Hepatocyte (in vitro differentiated cells): ENCODE results near the gene ATP5MG. TPM values are rescaled to one million over a fixed set of nuclear protein-coding genes. Genes with fewer than 3 reads are reported as not detected.

Source experiments
- DNase-seq: peaks from one replicate; pipeline ENCODE4 v3.0.0-alpha.2; 2016; ENCODE audit warnings: low spot score
- H2AFZ ChIP-seq: fragments of 200-600 bp; sonication (generic); 2 replicates; pipeline ENCODE4 v1.6.0; 2016; ENCODE audit warnings: antibody characterized with exemption, mild to moderate bottlenecking
- H3K27ac ChIP-seq: fragments of 200-600 bp; sonication (generic); 2 replicates; pipeline ENCODE4 v1.5.1; 2016; ENCODE audit warnings: mild to moderate bottlenecking
- H3K27me3 ChIP-seq: fragments of 200-600 bp; sonication (generic); 2 replicates; pipeline ENCODE4 v1.6.1; 2016
- H3K36me3 ChIP-seq: fragments of 200-600 bp; sonication (generic); replicated peaks from 2 replicates; pipeline ENCODE4 v1.5.1; 2016; ENCODE audit warnings: low read depth; ENCODE audit not compliant: insufficient read depth
- H3K4me1 ChIP-seq: fragments of 200-600 bp; sonication (generic); 2 replicates; pipeline ENCODE4 v1.5.1; 2016; ENCODE audit warnings: mild to moderate bottlenecking, moderate library complexity; ENCODE audit not compliant: insufficient read depth
- H3K4me2 ChIP-seq: fragments of 200-600 bp; sonication (generic); 2 replicates; pipeline ENCODE4 v1.6.0; 2016
- H3K4me3 ChIP-seq: fragments of 200-600 bp; sonication (generic); 2 replicates; pipeline ENCODE4 v1.5.1; 2016; ENCODE audit warnings: mild to moderate bottlenecking
- H3K79me2 ChIP-seq: fragments of 200-600 bp; sonication (generic); 2 replicates; pipeline ENCODE4 v1.6.0; 2017; ENCODE audit warnings: mild to moderate bottlenecking
- H3K9me2 ChIP-seq: fragments of 200-600 bp; sonication (generic); replicated peaks from 2 replicates; pipeline ENCODE4 v1.6.0; 2017; ENCODE audit warnings: mild to moderate bottlenecking; ENCODE audit not compliant: insufficient read depth
- H3K9me3 ChIP-seq: fragments of 200-600 bp; sonication (generic); 2 replicates; pipeline ENCODE4 v1.5.1; 2016; ENCODE audit warnings: low read depth, mild to moderate bottlenecking
- H4K20me1 ChIP-seq: fragments of 200-600 bp; sonication (generic); 2 replicates; pipeline ENCODE4 v1.6.0; 2016; ENCODE audit warnings: mild to moderate bottlenecking; ENCODE audit not compliant: insufficient read depth, poor library complexity, severe bottlenecking
- CTCF ChIP-seq: fragments of 200-600 bp; sonication (generic); IDR thresholded peaks from 2 replicates; pipeline ENCODE4 v1.5.1; 2016; ENCODE audit warnings: antibody characterized with exemption, mild to moderate bottlenecking; ENCODE audit not compliant: poor library complexity
- EZH2 ChIP-seq: fragments of 200-600 bp; sonication (generic); IDR thresholded peaks from 2 replicates; pipeline ENCODE4 v1.6.1; 2016; ENCODE audit warnings: antibody characterized with exemption, mild to moderate bottlenecking, borderline replicate concordance
- EZH2phosphoT487 ChIP-seq: fragments of 200-600 bp; sonication (generic); IDR thresholded peaks from one replicate; pipeline ENCODE4 v1.6.1; 2018; ENCODE audit warnings: antibody characterized with exemption, mild to moderate bottlenecking, low read depth, moderate library complexity; ENCODE audit not compliant: unreplicated experiment, severe bottlenecking
- WGBS: methylation state at CpG from one replicate; pipeline ENCODE4 v1.1.6; 2016; ENCODE audit warnings: low lambda C conversion rate; ENCODE audit errors: missing lambda C conversion rate; 5-methylcytosine and 5-hydroxymethylcytosine counted together
- polyA plus RNA-seq: library from polyadenylated mRNA; unstranded; fragments of >200 nt; fragmentation: Nextera tagmentation; extraction: Ambion mirVana; gene quantifications from 2 replicates; pipeline ENCODE4 v1.2.1, GENCODE V29; 2016
- total RNA-seq: library from RNA; depleted of rRNA; stranded (reverse); fragments of >200 nt; gene quantifications from 2 replicates; pipeline ENCODE4 v1.2.3, GENCODE V29; 2014

The ATP5MG gene
- total and polyA plus RNA-seq, 2 experiments from 2014 or later: 64.7 to 471 TPM

DNA sequence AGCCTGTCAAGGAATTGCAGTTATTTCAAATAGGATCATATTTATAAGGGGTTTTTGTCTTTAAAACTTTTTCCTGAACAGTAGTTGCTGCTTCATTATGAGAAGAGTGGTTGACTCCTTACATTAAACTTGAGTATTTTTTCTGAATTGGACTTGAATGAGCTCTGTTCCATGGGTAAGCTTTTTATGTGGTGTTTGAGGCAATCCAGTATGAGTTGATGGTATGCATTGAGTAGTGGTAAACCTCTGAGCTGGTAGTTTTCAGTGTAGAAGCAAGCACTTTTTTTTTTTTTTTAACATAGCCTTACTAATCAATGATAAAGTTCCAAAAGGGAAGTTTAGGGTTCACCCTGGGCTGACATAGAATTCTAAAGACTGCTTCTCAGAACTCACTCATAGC lies 38.2 kb downstream of the ATP5MG start:
- Histone ChIP-seq H4K20me1 (peaks cover 76% of the 10 kb centered on the region), H3K4me2 (peak overlapping the region; percentile 94), H3K9me2 (no peaks in the 10 kb centered on the region), H3K36me3 (no peaks in the 10 kb centered on the region), H3K27me3 (no peaks in the 10 kb centered on the region), H3K4me3 (peak overlapping the region; percentile 25), H3K27ac (peak overlapping the region; percentile 38), H3K9me3 (no peaks in the 10 kb centered on the region), H2AFZ (no peak overlapping the region), H3K4me1 (peaks cover 20% of the 10 kb centered on the region), H3K79me2 (peaks cover 80% of the 10 kb centered on the region)
- DNase-seq: no peak
- TF ChIP-seq EZH2phosphoT487 (no peak), CTCF (no peak), EZH2 (no peak)

GRCh38 chr11:118441770-118442275 lies 40.4 kb downstream of the ATP5MG start:
- Histone ChIP-seq H3K79me2 (peaks cover 99% of the 10 kb centered on the region), H3K36me3 (no peaks in the 10 kb centered on the region), H3K4me1 (peaks cover 20% of the 10 kb centered on the region), H3K27ac (no peak overlapping the region), H2AFZ (no peak overlapping the region), H3K9me3 (no peaks in the 10 kb centered on the region), H3K9me2 (no peaks in the 10 kb centered on the region), H3K4me2 (peak overlapping the region; percentile 18), H3K4me3 (no peak overlapping the region), H4K20me1 (peaks cover 98% of the 10 kb centered on the region), H3K27me3 (no peaks in the 10 kb centered on the region)
- TF ChIP-seq CTCF (no peak), EZH2 (no peak), EZH2phosphoT487 (no peak)
- no peak for DNase-seq
- 64% methylated on average over 3 of the region's 3 CpGs for WGBS

GRCh38 chr11:118442301-118442700 lies 40.9 kb downstream of the ATP5MG start:
- Histone ChIP-seq H3K36me3 (no peaks in the 10 kb centered on the region), H4K20me1 (peaks cover 98% of the 10 kb centered on the region), H3K9me3 (no peaks in the 10 kb centered on the region), H3K4me1 (peaks cover 20% of the 10 kb centered on the region), H3K27me3 (no peaks in the 10 kb centered on the region), H2AFZ (no peak overlapping the region), H3K4me2 (peak overlapping the region; percentile 18), H3K4me3 (no peak overlapping the region), H3K27ac (no peak overlapping the region), H3K9me2 (no peaks in the 10 kb centered on the region), H3K79me2 (peaks cover 99% of the 10 kb centered on the region)
- TF ChIP-seq EZH2phosphoT487 (no peak), EZH2 (no peak), CTCF (no peak)
- 78% methylated on average over 3 of the region's 3 CpGs for WGBS
- no peak for DNase-seq
